ENCODE results near the gene ACTR10.

GRCh38 chr14:58258156-58258555 lies 58.2 kb downstream of the ACTR10 start:
- TF ChIP-seq CTCF (conservative IDR thresholded peaks at IDR 0.05 in 1 of 2, IDR thresholded peaks at IDR 0.05 in 1 of 2; ENCODE audit: extremely low read depth in 1 of 2, insufficient read depth in 1 of 2, low read depth in 1 of 2, low read length in 2 of 2) (peak in 1 of 2 donors; percentile 17), EZH2 (IDR thresholded peaks at IDR 0.05; ENCODE audit: borderline replicate concordance, low read length) (no peak)
